Coronary artery (tissue), 2 donors: Measurements from ENCODE around the gene IPMK.
"Not testable (repeated sequence)": the region's sequence is repeated elsewhere in the genome, so short reads cannot be mapped to it uniquely, and the experiment has no call there.

Experiments
- DNase-seq: peaks from one replicate; pipeline ENCODE4 v3.0.0-alpha.2; 2017; ENCODE audit warnings: low spot score
- H3K27ac ChIP-seq, 2 donors: fragments of 200-600 bp; sonication (generic); one replicate each; pipeline ENCODE4 v1.5.1; 2016 to 2019
- H3K4me3 ChIP-seq: fragments of 200-600 bp; sonication (generic); 2 replicates; pipeline ENCODE4 v1.5.1; 2016; ENCODE audit warnings: mild to moderate bottlenecking, moderate library complexity
- TF ChIP-seq, protein P1 (sequence below): fragments of 200-600 bp; sonication (generic); IDR thresholded peaks from one replicate; pipeline ENCODE4 v1.5.1; 2019; ENCODE audit warnings: antibody characterized with exemption

Gene IPMK

DNA sequence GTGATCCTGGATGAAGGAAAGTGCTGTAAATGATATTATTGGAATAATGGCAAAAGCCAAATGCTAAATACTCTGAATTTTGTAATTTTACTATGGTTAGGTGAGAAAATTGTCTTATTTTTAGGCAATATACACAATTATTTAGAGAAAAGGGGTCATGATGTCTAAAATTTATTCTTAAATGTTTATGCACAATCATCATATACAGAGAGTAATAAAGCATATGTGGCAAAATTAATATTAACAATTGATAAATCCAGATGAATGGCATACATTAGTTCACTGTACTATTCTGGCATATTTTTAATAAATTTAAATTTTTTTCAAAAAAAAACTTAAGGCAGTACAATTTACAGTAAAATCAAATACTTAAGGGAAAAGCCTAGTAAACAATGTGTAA lies 7.4 kb downstream of the IPMK start:
- TF ChIP-seq, protein P1, sequence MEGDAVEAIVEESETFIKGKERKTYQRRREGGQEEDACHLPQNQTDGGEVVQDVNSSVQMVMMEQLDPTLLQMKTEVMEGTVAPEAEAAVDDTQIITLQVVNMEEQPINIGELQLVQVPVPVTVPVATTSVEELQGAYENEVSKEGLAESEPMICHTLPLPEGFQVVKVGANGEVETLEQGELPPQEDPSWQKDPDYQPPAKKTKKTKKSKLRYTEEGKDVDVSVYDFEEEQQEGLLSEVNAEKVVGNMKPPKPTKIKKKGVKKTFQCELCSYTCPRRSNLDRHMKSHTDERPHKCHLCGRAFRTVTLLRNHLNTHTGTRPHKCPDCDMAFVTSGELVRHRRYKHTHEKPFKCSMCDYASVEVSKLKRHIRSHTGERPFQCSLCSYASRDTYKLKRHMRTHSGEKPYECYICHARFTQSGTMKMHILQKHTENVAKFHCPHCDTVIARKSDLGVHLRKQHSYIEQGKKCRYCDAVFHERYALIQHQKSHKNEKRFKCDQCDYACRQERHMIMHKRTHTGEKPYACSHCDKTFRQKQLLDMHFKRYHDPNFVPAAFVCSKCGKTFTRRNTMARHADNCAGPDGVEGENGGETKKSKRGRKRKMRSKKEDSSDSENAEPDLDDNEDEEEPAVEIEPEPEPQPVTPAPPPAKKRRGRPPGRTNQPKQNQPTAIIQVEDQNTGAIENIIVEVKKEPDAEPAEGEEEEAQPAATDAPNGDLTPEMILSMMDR: no peak
- Histone ChIP-seq H3K4me3 (no peak overlapping the region), H3K27ac (no peak overlapping the region)
- DNase-seq: no peak

DNA sequence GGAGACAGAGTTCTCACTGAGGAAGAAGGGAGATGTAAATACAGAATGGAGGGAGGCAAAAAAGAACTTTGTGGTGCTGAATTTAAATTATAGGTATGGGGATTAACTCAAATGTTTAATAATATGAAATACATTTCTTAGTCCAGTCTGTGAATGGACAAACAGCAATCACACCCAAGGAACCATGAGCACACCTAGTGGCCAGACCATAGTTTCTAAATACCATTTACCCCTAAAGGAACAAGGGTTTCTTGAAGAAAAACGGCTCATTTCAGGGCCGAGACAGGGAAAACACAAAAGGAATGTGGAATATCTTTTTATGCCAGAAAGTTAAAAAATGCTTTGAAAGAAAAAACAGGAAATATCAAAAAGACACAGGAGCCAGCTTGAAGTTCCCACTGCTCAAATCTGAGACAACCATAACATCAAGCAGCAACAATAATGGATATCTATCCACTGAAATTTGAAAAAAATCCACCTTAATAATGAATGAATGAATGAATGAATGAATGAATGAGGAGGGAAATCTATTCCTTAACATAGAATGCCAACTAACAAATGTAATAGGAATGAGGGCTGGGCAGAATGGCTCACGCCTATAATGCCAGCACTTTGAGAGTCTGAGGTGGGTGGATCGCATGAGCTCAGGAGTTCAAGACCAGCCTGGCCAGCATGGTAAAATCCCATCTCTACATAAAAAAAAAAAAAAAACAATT lies 8.6 kb downstream of the IPMK start:
- H3K4me3 ChIP-seq: no peak overlapping the region
- TF ChIP-seq, protein P1: no peak
- DNase-seq: no peak
- no peak overlapping the region for H3K27ac ChIP-seq

- not testable (repeated sequence) for H3K27ac ChIP-seq, DNase-seq, H3K4me3 ChIP-seq
Measured at GRCh38 chr10:58256013-58256780, 11.5 kb downstream of the IPMK start.

DNA sequence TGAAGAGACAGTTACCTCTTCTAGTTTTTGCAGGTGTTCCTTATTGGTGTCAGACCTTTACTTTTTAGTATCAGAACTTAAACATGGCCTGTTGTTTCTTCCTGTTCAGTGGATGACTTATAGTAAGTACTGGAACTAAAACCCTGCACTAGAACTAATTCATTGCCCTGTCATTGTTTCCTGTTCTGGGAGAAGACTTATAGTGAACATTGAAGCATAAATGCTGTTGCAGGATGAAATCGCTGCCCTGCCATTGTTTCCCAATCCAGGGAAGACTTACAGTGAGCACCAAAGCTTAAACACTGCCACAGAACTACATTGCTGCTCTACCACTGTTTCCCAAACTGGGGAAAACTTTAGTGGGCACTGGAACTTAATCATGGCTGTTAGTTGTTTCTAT lies 13.1 kb downstream of the IPMK start:
- H3K27ac ChIP-seq: no peak overlapping the region
- H3K4me3 ChIP-seq: no peak overlapping the region
- no peak for DNase-seq
- TF ChIP-seq, protein P1: no peak

- H3K4me3 ChIP-seq: no peak overlapping the region
- no peak overlapping the region for H3K27ac ChIP-seq
- no peak for DNase-seq
- TF ChIP-seq, protein P1: no peak
Measured at GRCh38 chr10:58253184-58253583, 14.5 kb downstream of the IPMK start.

DNA sequence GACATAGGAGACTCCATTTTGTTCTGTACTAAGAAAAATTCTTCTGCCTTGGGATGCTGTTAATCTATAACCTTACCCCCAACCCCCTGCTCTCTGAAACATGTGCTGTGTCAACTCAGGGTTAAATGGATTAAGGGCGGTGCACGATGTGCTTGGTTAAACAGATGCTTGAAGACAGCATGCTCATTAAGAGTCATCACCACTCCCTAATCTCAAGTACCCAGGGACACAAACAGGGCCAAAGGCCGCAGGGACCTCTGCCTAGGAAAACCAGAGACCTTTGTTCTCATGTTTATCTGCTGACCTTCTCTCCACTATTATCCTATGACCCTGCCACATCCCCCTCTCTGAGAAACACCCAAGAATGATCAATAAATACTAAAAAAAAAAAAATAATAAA lies 23.0 kb downstream of the IPMK start:
- not testable (repeated sequence) for H3K27ac ChIP-seq, DNase-seq, H3K4me3 ChIP-seq

GRCh38 chr10:58244242-58244641 lies 23.5 kb downstream of the IPMK start:
- H3K4me3 ChIP-seq, H3K27ac ChIP-seq, DNase-seq: not testable (repeated sequence)

DNA sequence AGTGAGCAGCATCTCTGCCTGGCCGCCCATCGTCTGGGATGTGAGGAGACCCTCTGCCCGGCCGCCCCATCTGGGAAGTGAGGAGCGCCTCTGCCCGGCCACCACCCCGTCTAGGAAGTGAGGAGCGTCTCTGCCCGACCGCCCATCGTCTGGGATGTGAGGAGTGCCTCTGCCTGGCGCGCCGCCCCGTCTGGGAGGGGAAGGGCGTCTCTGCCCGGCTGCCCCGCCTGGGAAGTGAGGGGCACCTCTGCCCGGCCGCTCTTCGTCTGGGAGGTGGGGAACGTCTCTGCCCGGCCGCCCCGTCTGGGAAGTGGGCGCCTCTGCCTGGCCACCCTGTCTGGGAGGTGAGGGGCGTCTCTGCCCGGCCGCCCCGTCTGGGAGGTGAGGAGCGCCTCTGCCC lies 23.9 kb downstream of the IPMK start:
- not testable (repeated sequence) for H3K27ac ChIP-seq, DNase-seq, H3K4me3 ChIP-seq

DNA sequence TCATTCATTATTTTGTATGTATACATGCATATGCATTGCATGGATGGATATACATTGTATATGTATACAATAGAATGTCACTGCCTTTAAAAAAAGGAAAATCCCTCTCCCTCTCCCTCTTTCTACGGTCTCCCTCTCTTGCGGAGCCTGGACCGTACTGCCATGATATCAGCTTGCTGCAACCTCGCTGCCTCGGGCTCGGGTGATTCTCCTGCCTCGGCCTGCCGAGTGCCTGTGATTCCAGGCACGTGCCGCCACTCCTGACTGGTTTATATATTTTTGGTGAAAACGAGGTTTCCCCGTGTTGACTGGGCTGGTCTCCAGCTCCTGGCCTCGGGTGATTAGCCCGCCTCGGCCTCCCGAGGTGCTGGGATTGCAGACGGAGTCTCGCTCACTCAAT lies 24.4 kb downstream of the IPMK start:
- Histone ChIP-seq H3K27ac (no peak overlapping the region), H3K4me3 (no peak overlapping the region)
- TF ChIP-seq, protein P1: no peak
- no peak for DNase-seq
